HEK293 (cell line): Measurements from ENCODE around the gene NAGLU.

Experiments used
- EGR2 ChIP-seq: fragments of 450-650 bp; formaldehyde crosslinking; IDR thresholded peaks from 2 replicates; pipeline ENCODE4 v1.5.1; 2016; ENCODE audit warnings: low read depth, missing biosample characterization, missing genetic modification characterization
- GFI1B ChIP-seq: fragments of 450-650 bp; formaldehyde crosslinking; IDR thresholded peaks from 2 replicates; pipeline ENCODE4 v1.5.1; 2016; ENCODE audit warnings: missing biosample characterization, missing genetic modification characterization
- GLI4 ChIP-seq: fragments of 450-650 bp; formaldehyde crosslinking; IDR thresholded peaks from 2 replicates; pipeline ENCODE4 v1.5.1; 2016; ENCODE audit warnings: missing biosample characterization, missing genetic modification characterization
- INSM2 ChIP-seq: fragments of 450-650 bp; formaldehyde crosslinking; IDR thresholded peaks from 2 replicates; pipeline ENCODE4 v1.5.1; 2016; ENCODE audit warnings: missing biosample characterization, missing genetic modification characterization
- KLF9 ChIP-seq: fragments of 450-650 bp; formaldehyde crosslinking; IDR thresholded peaks from 2 replicates; pipeline ENCODE4 v1.5.1; 2016; ENCODE audit warnings: missing biosample characterization, missing genetic modification characterization, low read depth
- REST ChIP-seq: fragments of 450-650 bp; formaldehyde crosslinking; IDR thresholded peaks from 2 replicates; pipeline ENCODE4 v1.5.1; 2016; ENCODE audit warnings: missing biosample characterization, missing genetic modification characterization
- SETDB1 ChIP-seq: IDR thresholded peaks from one replicate; pipeline ENCODE4 v1.6.1; 2017; ENCODE audit warnings: mild to moderate bottlenecking, low read length, moderate library complexity, mixed read lengths; ENCODE audit not compliant: insufficient read length
- SP2 ChIP-seq: fragments of 450-650 bp; formaldehyde crosslinking; IDR thresholded peaks from 2 replicates; pipeline ENCODE4 v1.5.1; 2016; ENCODE audit warnings: missing biosample characterization, missing genetic modification characterization
- ZBTB11 ChIP-seq: fragments of 450-650 bp; formaldehyde crosslinking; conservative IDR thresholded peaks from 2 replicates; pipeline ENCODE4 v1.5.1; 2016; ENCODE audit warnings: low read depth, missing biosample characterization, missing genetic modification characterization
- ZBTB26 ChIP-seq: fragments of 450-650 bp; formaldehyde crosslinking; optimal IDR thresholded peaks from 2 replicates; pipeline ENCODE3; 2016; ENCODE audit warnings: missing biosample characterization, mild to moderate bottlenecking, missing genetic modification characterization
- ZNF140 ChIP-seq: fragments of 450-650 bp; formaldehyde crosslinking; IDR thresholded peaks from 2 replicates; pipeline ENCODE4 v1.5.1; 2016; ENCODE audit warnings: missing biosample characterization, missing genetic modification characterization
- ZNF26 ChIP-seq: fragments of 450-650 bp; formaldehyde crosslinking; IDR thresholded peaks from 2 replicates; pipeline ENCODE4 v1.5.1; 2016; ENCODE audit warnings: missing biosample characterization, missing genetic modification characterization
- ZNF266 ChIP-seq: fragments of 450-650 bp; formaldehyde crosslinking; IDR thresholded peaks from 2 replicates; pipeline ENCODE4 v1.5.1; 2016; ENCODE audit warnings: missing biosample characterization, missing genetic modification characterization, low read depth
- ZNF302 ChIP-seq: fragments of 450-650 bp; formaldehyde crosslinking; IDR thresholded peaks from 2 replicates; pipeline ENCODE4 v1.5.1; 2016; ENCODE audit warnings: missing biosample characterization, missing genetic modification characterization, low read depth
- ZNF580 ChIP-seq: fragments of 450-650 bp; formaldehyde crosslinking; IDR thresholded peaks from 2 replicates; pipeline ENCODE4 v1.5.1; 2016; ENCODE audit warnings: missing biosample characterization, missing genetic modification characterization
- ZNF639 ChIP-seq: fragments of 450-650 bp; formaldehyde crosslinking; IDR thresholded peaks from 2 replicates; pipeline ENCODE4 v1.5.1; 2016; ENCODE audit warnings: missing biosample characterization, missing genetic modification characterization
- ZNF658 ChIP-seq: fragments of 450-650 bp; formaldehyde crosslinking; IDR thresholded peaks from 2 replicates; pipeline ENCODE4; 2016; ENCODE audit warnings: missing biosample characterization, missing genetic modification characterization
- ZNF692 ChIP-seq: fragments of 450-650 bp; formaldehyde crosslinking; IDR thresholded peaks from 2 replicates; pipeline ENCODE4 v1.5.1; 2016; ENCODE audit warnings: missing biosample characterization, missing genetic modification characterization
- ZNF704 ChIP-seq: fragments of 450-650 bp; formaldehyde crosslinking; IDR thresholded peaks from 2 replicates; pipeline ENCODE4 v1.5.1; 2016; ENCODE audit warnings: missing biosample characterization, missing genetic modification characterization
- ZNF830 ChIP-seq: fragments of 450-650 bp; IDR thresholded peaks from 2 replicates; pipeline ENCODE4 v1.5.0; 2018; ENCODE audit warnings: missing biosample characterization, missing genetic modification characterization, low read depth, mild to moderate bottlenecking, moderate library complexity
- ZSCAN4 ChIP-seq: fragments of 450-650 bp; formaldehyde crosslinking; IDR thresholded peaks from 2 replicates; pipeline ENCODE4 v1.5.1; 2017; ENCODE audit warnings: missing biosample characterization, missing genetic modification characterization

The NAGLU gene

GRCh38 chr17:42518755-42519545 lies 17.1 kb upstream of the NAGLU start (continued):
- TF ChIP-seq ZNF26 (tag by site-specific recombination) (no peak), ZNF658 (tag by site-specific recombination) (no peak), ZNF302 (no peak), EGR2 (tag by site-specific recombination) (no peak), ZSCAN4 (tag by site-specific recombination) (no peak), GFI1B (tag by site-specific recombination) (no peak), REST (tag by site-specific recombination) (no peak), SETDB1 (no peak), ZNF580 (tag by site-specific recombination) (no peak), KLF9 (tag by site-specific recombination) (peak; percentile 33; the same call in 1 of the 2 replicates), ZNF692 (tag by site-specific recombination) (peak; percentile 86), ZBTB26 (tag by site-specific recombination) (no peak), ZNF639 (tag by site-specific recombination) (no peak), ZNF140 (tag by site-specific recombination) (no peak), SP2 (tag by site-specific recombination) (no peak), ZNF266 (tag by site-specific recombination) (no peak), ZNF830 (tag by site-specific recombination) (no peak), ZNF704 (tag by site-specific recombination) (no peak), ZBTB11 (tag by site-specific recombination) (no peak), INSM2 (tag by site-specific recombination) (no peak), GLI4 (tag by site-specific recombination) (no peak)
